ENCODE data around the gene KIAA1549. TPM values are rescaled to one million over a fixed set of nuclear protein-coding genes. Genes with fewer than 3 reads are reported as not detected.

Gene KIAA1549
- total and polyA plus RNA-seq, 10 of the 15 experiments (the other 5 are each of a cell fraction or from before 2014, with no cell fraction given) = 0.02 to 0.82 (median 0.22) TPM

- no TSS peak for BruUV-seq (replicated peaks)
- no peak overlapping the region for H3K27ac ChIP-seq (ENCODE audit: control insufficient read depth, insufficient read depth)
- DNase-seq (ENCODE audit: low read depth, low spot score) (no peak), FAIRE-seq (no peak), ATAC-seq (no peak)
- ChIA-PET POLR2A (no interaction called here), CTCF (interaction anchor here (1.0 kb wide), 2 partner anchors 26 to 216 kb away, joined by 3 read pairs; no protein-coding TSS in a partner anchor), SMC1A (ENCODE audit: uncharacterized antibody, unreplicated experiment) (no interaction called here), RAD21 (ENCODE audit: unreplicated experiment) (no interaction called here)
- in situ Hi-C loops (cut with MboI) (no loop called here), intact Hi-C loops (cut with micrococcal nuclease; ENCODE audit: unreplicated experiment) (no loop called here)
- no peak overlapping the region for H2AFZ ChIP-seq (ENCODE audit: control insufficient read depth, low read depth, low read length)
- no peaks in the 10 kb centered on the region for H3K4me1 ChIP-seq (ENCODE audit: control insufficient read depth, insufficient read depth, low read length)
- H4K20me1 ChIP-seq (ENCODE audit: control insufficient read depth, insufficient read depth) = no peaks in the 10 kb centered on the region
- WGBS (ENCODE audit: insufficient coverage, insufficient replicate concordance, low lambda C conversion rate, missing lambda C conversion rate) = 40% methylated on average over 14 of the region's 14 CpGs
- peaks cover 1% of the 10 kb centered on the region; the same call in 1 of the 3 replicates for H3K9me3 ChIP-seq (replicated peaks; ENCODE audit: control insufficient read depth, insufficient read depth, low read length)
- H3K4me2 ChIP-seq (ENCODE audit: control insufficient read depth, insufficient read depth) = no peak overlapping the region
- H3K9ac ChIP-seq (ENCODE audit: control insufficient read depth, insufficient read depth, low read length) = no peak overlapping the region
- H3K79me2 ChIP-seq (ENCODE audit: control insufficient read depth, insufficient read depth, low read length) = no peaks in the 10 kb centered on the region
- H3K4me3 ChIP-seq = no peak overlapping the region
- no peaks in the 10 kb centered on the region for H3K36me3 ChIP-seq (ENCODE audit: control insufficient read depth in 2 of 2, insufficient read depth in 2 of 2, low read length in 1 of 2)
- H3K27me3 ChIP-seq (replicated peaks in 1 of 2; ENCODE audit: control insufficient read depth in 2 of 2, insufficient read depth in 2 of 2, low read length in 1 of 2) = 0 out of 4 replicates have a peak, but pooled peaks cover 0 to 2% of the 10 kb centered on the region in 2 experiments
- no peak for TF ChIP-seq ETV6 (conservative IDR thresholded peaks at IDR 0.05 in 1 of 2, IDR thresholded peaks at IDR 0.05 in 1 of 2; ENCODE audit: borderline replicate concordance in 1 of 2, low read depth in 1 of 2)
- TF ChIP-seq DPF2 (IDR thresholded peaks at IDR 0.05) = no peak
- no peak for TF ChIP-seq STAT1 (conservative IDR thresholded peaks at IDR 0.05)
- no peak for TF ChIP-seq SUPT20H (IDR thresholded peaks at IDR 0.05; ENCODE audit: borderline replicate concordance, control insufficient read depth, low read depth, low read length)
- TF ChIP-seq CBFB (IDR thresholded peaks at IDR 0.05; ENCODE audit: low read depth) = no peak
- TF ChIP-seq ZNF592 (IDR thresholded peaks at IDR 0.05) = no peak
- no peak for TF ChIP-seq WRNIP1 (IDR thresholded peaks at IDR 0.05; ENCODE audit: borderline replicate concordance, low read depth, low read length)
- TF ChIP-seq TAF1 (IDR thresholded peaks at IDR 0.05; ENCODE audit: borderline replicate concordance, low read depth, low read length) = no peak
- no peak for TF ChIP-seq RAD21 (IDR thresholded peaks at IDR 0.05; ENCODE audit: insufficient read depth, low read depth, low read length)
- TF ChIP-seq CTCF (IDR thresholded peaks at IDR 0.05 in 2 of 3, conservative IDR thresholded peaks at IDR 0.05 in 1 of 3; ENCODE audit: control insufficient read depth in 2 of 3, extremely low read depth in 1 of 3, insufficient read depth in 1 of 3, low read depth in 3 of 3, low read length in 3 of 3) = no peak
- TF ChIP-seq SKIL (IDR thresholded peaks at IDR 0.05; ENCODE audit: low read depth, poor library complexity, severe bottlenecking) = no peak
- TF ChIP-seq KDM1A (IDR thresholded peaks at IDR 0.05; ENCODE audit: borderline replicate concordance) = no peak
- TF ChIP-seq LARP7 (IDR thresholded peaks at IDR 0.05) = no peak
- no peak for TF ChIP-seq CHD1 (IDR thresholded peaks at IDR 0.05; ENCODE audit: low read depth, low read length)
- no peak for TF ChIP-seq POU2F2 (IDR thresholded peaks at IDR 0.05; ENCODE audit: borderline replicate concordance, low read depth, low read length)
Observed at GRCh38 chr7:138954545-138955475, 26.4 kb downstream of the KIAA1549 start.
